ENCODE results near the gene RNF38. TPM values are rescaled to one million over a fixed set of nuclear protein-coding genes. Genes with fewer than 3 reads are reported as not detected.
"Not testable (repeated sequence)": the region's sequence is repeated elsewhere in the genome, so short reads cannot be mapped to it uniquely, and the experiment has no call there.

The RNF38 gene
- polyA plus RNA-seq (ENCODE audit: insufficient read length in 3 of 3): 10 to 100 TPM; 46.0 to 52.4 (median 48.4) TPM
- long read RNA-seq, donor 1: 0 reads
- long read RNA-seq, donor 2: 0 reads
- long read RNA-seq, donor 3, full-length matches to known transcripts: 2 of 2 reads
- long read RNA-seq, donor 3, partial matches to known transcripts: 0 of 2 reads
- long read RNA-seq, donor 3, other reads (novel, unspliced or antisense): 0 of 2 reads
- long read RNA-seq, donor 4, full-length matches to known transcripts: 2 of 2 reads
- long read RNA-seq, donor 4, partial matches to known transcripts: 0 of 2 reads
- long read RNA-seq, donor 4, other reads (novel, unspliced or antisense): 0 of 2 reads
- long read RNA-seq, donor 5: 0 reads
- long read RNA-seq, donor 6, partial matches to known transcripts: 5 of 5 reads
- long read RNA-seq, donor 6, other reads (novel, unspliced or antisense): 0 of 5 reads
- long read RNA-seq, donor 7: 0 reads
- long read RNA-seq, donor 8, full-length matches to known transcripts: 2 of 63 reads
- long read RNA-seq, donor 8, partial matches to known transcripts: 61 of 63 reads
- long read RNA-seq, donor 8, other reads (novel, unspliced or antisense): 0 of 63 reads
- long read RNA-seq, donor 9, full-length matches to known transcripts: 1 of 1 reads
- long read RNA-seq, donor 9, partial matches to known transcripts: 0 of 1 reads
- long read RNA-seq, donor 9, other reads (novel, unspliced or antisense): 0 of 1 reads
- long read RNA-seq, donor 10, full-length matches to known transcripts: 1 of 1 reads
- long read RNA-seq, donor 10, partial matches to known transcripts: 0 of 1 reads
- long read RNA-seq, donor 10, other reads (novel, unspliced or antisense): 0 of 1 reads
- long read RNA-seq, donor 11, partial matches to known transcripts: 0 of 1 reads
- long read RNA-seq, donor 11, other reads (novel, unspliced or antisense): 0 of 1 reads
- long read RNA-seq, donor 12: 0 reads
- long read RNA-seq, donor 13: 0 reads
- long read RNA-seq, donor 14, full-length matches to known transcripts: 2 of 2 reads
- long read RNA-seq, donor 14, partial matches to known transcripts: 0 of 2 reads
- long read RNA-seq, donor 14, other reads (novel, unspliced or antisense): 0 of 2 reads
- long read RNA-seq, donor 15: 0 reads
- long read RNA-seq, donor 16, full-length matches to known transcripts: 2 of 2 reads
- long read RNA-seq, donor 16, partial matches to known transcripts: 0 of 2 reads
- long read RNA-seq, donor 16, other reads (novel, unspliced or antisense): 0 of 2 reads

- DNase-seq (ENCODE audit: extremely low read depth in 1 of 11, low read depth in 9 of 11, low spot score in 4 of 11): no peak
Measured at GRCh38 chr9:36399980-36400331, at the start of gene RNF38. Gene RNF38 (minus strand): TSS chr9:36400269. CDS start chr9:36400108, 161 bp downstream.

- not testable (repeated sequence) for DNase-seq (ENCODE audit: extremely low read depth in 1 of 11, low read depth in 9 of 11, low spot score in 4 of 11)
Measured at GRCh38 chr9:36448555-36448954, 48.5 kb upstream of the RNF38 start.

- DNase-seq (ENCODE audit: extremely low read depth in 1 of 11, low read depth in 9 of 11, low spot score in 4 of 11): no peak
Measured at GRCh38 chr9:36448017-36448416, 47.9 kb upstream of the RNF38 start.

- DNase-seq (ENCODE audit: extremely low read depth in 1 of 11, low read depth in 9 of 11, low spot score in 4 of 11): not testable (repeated sequence)
Measured at GRCh38 chr9:36446678-36447077, 46.6 kb upstream of the RNF38 start.

GRCh38 chr9:36445800-36446361, 45.8 kb upstream of the RNF38 start:
- DNase-seq (ENCODE audit: extremely low read depth in 1 of 11, low read depth in 9 of 11, low spot score in 4 of 11): no peak

- DNase-seq (ENCODE audit: extremely low read depth in 1 of 11, low read depth in 9 of 11, low spot score in 4 of 11): no peak
Measured at GRCh38 chr9:36444203-36444602, 44.1 kb upstream of the RNF38 start.

- no peak for DNase-seq (ENCODE audit: extremely low read depth in 1 of 11, low read depth in 9 of 11, low spot score in 4 of 11)
Measured at GRCh38 chr9:36443581-36443980, 43.5 kb upstream of the RNF38 start.

GRCh38 chr9:36442710-36443109, 42.6 kb upstream of the RNF38 start:
- DNase-seq (ENCODE audit: extremely low read depth in 1 of 11, low read depth in 9 of 11, low spot score in 4 of 11): no peak

GRCh38 chr9:36441966-36442365, 41.9 kb upstream of the RNF38 start:
- DNase-seq (ENCODE audit: extremely low read depth in 1 of 11, low read depth in 9 of 11, low spot score in 4 of 11): no peak

- no peak for DNase-seq (ENCODE audit: extremely low read depth in 1 of 11, low read depth in 9 of 11, low spot score in 4 of 11)
Measured at GRCh38 chr9:36438536-36439236, 38.6 kb upstream of the RNF38 start.

GRCh38 chr9:36437790-36438189, 37.7 kb upstream of the RNF38 start:
- DNase-seq (ENCODE audit: extremely low read depth in 1 of 11, low read depth in 9 of 11, low spot score in 4 of 11): no peak

GRCh38 chr9:36436909-36437308, 36.8 kb upstream of the RNF38 start:
- DNase-seq (ENCODE audit: extremely low read depth in 1 of 11, low read depth in 9 of 11, low spot score in 4 of 11): no peak

GRCh38 chr9:36433386-36433785, 33.3 kb upstream of the RNF38 start:
- no peak for DNase-seq (ENCODE audit: extremely low read depth in 1 of 11, low read depth in 9 of 11, low spot score in 4 of 11)

GRCh38 chr9:36431078-36431477, 31.0 kb upstream of the RNF38 start:
- no peak for DNase-seq (ENCODE audit: extremely low read depth in 1 of 11, low read depth in 9 of 11, low spot score in 4 of 11)

- no peak for DNase-seq (ENCODE audit: extremely low read depth in 1 of 11, low read depth in 9 of 11, low spot score in 4 of 11)
Measured at GRCh38 chr9:36426945-36427344, 26.9 kb upstream of the RNF38 start.

- no peak for DNase-seq (ENCODE audit: extremely low read depth in 1 of 11, low read depth in 9 of 11, low spot score in 4 of 11)
Measured at GRCh38 chr9:36426348-36426747, 26.3 kb upstream of the RNF38 start.

- no peak for DNase-seq (ENCODE audit: extremely low read depth in 1 of 11, low read depth in 9 of 11, low spot score in 4 of 11)
Measured at GRCh38 chr9:36424289-36425055, 24.4 kb upstream of the RNF38 start.

GRCh38 chr9:36423206-36423605, 23.1 kb upstream of the RNF38 start:
- no peak for DNase-seq (ENCODE audit: extremely low read depth in 1 of 11, low read depth in 9 of 11, low spot score in 4 of 11)
